Stimulated activated memory B cell treated with anti-CD40 and anti-IgM and Interleukin-4, amounts not matched to agents 10 μg/mL and 1 μg/mL and 100 μg/mL, for 72 hours (primary cell): ENCODE results near the gene PVALEF.

Experiments
- ATAC-seq: fragments of 150-1000 bp; cut with Tn5 transposase; 2 replicates; pipeline ENCODE4 v1.10.0; 2021
- H3K27ac Mint-ChIP-seq: one replicate; pipeline ENCODE4 v1.8.0; 2022; ENCODE audit warnings: mild to moderate bottlenecking, mixed read lengths
- H3K27me3 Mint-ChIP-seq: one replicate; pipeline ENCODE4 v1.8.0; 2022; ENCODE audit warnings: mixed read lengths
- H3K36me3 Mint-ChIP-seq: one replicate; pipeline ENCODE4 v1.8.0; 2022; ENCODE audit warnings: mixed read lengths
- H3K4me1 Mint-ChIP-seq: one replicate; pipeline ENCODE4 v1.8.0; 2022; ENCODE audit warnings: mixed read lengths
- H3K4me3 Mint-ChIP-seq: one replicate; pipeline ENCODE4 v1.8.0; 2022; ENCODE audit warnings: mild to moderate bottlenecking, moderate library complexity, mixed read lengths
- H3K9me3 Mint-ChIP-seq: one replicate; pipeline ENCODE4 v1.8.0; 2022; ENCODE audit warnings: mixed read lengths

PVALEF gene

GRCh38 chr17:81230043-81230820, 64.9 kb downstream of the PVALEF start:
- no peak overlapping the region for H3K4me3 Mint-ChIP-seq
- peaks cover 48% of the 10 kb centered on the region for H3K4me1 Mint-ChIP-seq
- ATAC-seq = no peak
- no peaks in the 10 kb centered on the region for H3K27me3 Mint-ChIP-seq
- H3K36me3 Mint-ChIP-seq = peaks cover 38% of the 10 kb centered on the region
- H3K27ac Mint-ChIP-seq = peak overlapping the region; percentile 80
- peaks cover 2% of the 10 kb centered on the region for H3K9me3 Mint-ChIP-seq

DNA sequence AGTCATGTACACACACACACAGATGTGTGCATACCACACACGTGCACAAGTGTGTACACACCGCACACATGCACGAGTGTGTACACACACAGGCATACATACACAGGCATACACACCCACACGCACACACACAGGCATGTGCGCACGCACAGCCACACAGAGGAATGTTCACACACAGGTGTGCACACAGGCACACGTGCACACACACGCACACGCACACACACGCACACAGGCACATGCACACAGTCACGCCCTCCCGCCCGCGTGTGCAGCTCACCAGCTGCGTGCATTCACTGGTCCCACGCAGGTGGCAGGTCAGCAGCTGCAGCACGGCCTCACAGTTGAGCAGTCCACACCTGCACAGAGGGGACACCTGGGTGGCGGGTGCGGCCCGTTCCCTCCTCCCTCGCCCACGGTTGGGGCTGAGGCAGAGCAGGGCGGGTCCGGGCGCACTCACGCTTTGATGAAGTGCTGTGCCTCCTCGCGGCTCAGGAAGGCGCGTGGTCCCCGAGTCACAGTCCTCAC, 65.9 kb downstream of the PVALEF start:
- H3K27ac Mint-ChIP-seq = no peak overlapping the region
- no peaks in the 10 kb centered on the region for H3K27me3 Mint-ChIP-seq
- no peak for ATAC-seq

DNA sequence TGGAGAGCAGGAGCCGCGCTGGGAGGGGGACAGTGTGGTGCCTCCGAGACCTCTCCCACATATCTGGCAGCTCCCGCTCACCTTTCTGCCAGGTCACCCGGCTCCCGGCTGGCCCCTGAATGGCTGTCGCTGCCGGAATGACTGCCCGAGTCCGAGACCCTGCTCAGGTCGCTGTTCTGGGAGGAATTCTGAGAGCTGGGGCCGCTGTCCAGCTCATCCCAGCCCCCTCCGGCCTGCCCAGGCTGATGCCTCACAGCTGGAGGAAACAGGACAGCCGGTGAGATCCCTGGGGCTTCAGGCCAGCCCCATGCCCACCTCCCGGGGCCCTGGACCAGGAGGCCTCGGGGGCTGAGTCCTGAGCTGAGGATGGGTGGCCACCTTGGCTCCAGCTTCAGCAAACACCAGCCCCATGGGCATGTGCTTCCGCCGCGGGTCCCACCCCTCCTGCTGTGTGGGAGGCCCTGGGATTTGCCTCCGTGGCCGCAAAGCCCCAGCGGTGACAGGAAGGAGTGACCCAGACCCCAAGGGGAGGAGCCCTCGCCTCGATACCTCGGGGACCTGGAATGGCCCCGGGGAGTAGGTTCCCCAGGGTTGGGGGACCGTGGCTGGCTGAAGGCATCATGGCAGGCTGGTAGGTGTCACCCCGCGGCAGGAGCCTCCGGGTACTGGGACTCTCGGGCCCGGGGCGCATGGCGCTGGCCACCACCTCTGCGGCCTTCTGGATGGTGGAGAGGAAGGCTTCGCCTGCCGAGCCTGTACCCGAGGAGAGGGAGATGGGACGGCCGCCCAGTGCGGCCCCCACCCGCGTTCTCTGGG, 66.7 kb downstream of the PVALEF start:
- peaks cover 2% of the 10 kb centered on the region for H3K9me3 Mint-ChIP-seq
- H3K27ac Mint-ChIP-seq = no peak overlapping the region
- H3K27me3 Mint-ChIP-seq = no peaks in the 10 kb centered on the region
- peaks cover 65% of the 10 kb centered on the region for H3K4me1 Mint-ChIP-seq
- H3K36me3 Mint-ChIP-seq = peaks cover 46% of the 10 kb centered on the region
- H3K4me3 Mint-ChIP-seq = no peak overlapping the region
- no peak for ATAC-seq

More for the DNA sequence above, 65.9 kb downstream of the PVALEF start:
- Mint-ChIP-seq H3K4me3 (no peak overlapping the region), H3K9me3 (peaks cover 2% of the 10 kb centered on the region), H3K4me1 (peaks cover 57% of the 10 kb centered on the region), H3K36me3 (peaks cover 44% of the 10 kb centered on the region)
